ENCODE results near the gene KIF21B. TPM values are rescaled to one million over a fixed set of nuclear protein-coding genes. Genes with fewer than 3 reads are reported as not detected.

Gene KIF21B
- total RNA-seq, 6 experiments from 2014 or later, result 0.75 to 4.4 (median 1.4) TPM

DNA sequence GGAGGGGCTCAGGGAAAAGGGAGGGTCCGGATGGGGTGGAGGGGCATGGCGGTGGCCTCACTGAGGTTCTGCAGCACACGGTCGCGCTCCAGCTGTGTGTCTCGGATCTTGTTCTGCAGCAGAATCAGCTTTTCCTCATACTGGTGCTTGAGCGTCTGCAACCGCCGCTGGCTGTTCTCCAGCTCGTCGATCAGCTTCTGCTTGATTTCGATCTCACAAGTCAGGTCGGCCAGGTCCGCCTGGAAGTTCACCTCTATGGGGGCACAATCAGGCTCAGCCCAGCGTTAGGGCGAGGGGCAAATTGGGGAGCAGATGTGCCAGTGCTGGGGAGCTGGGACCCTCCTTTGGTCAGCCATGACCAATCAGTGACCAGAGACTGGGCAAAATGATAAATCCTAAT, 25.2 kb downstream of the KIF21B start:
- intact Hi-C loops (cut with DNase I), result no loop called here
- Histone ChIP-seq H3K9me3 (no peaks in the 10 kb centered on the region), H3K27ac (no peak overlapping the region), H3K4me3 (no peak overlapping the region), H3K27me3 (no peaks in the 10 kb centered on the region), H3K36me3 (peaks cover 0 to 2% (median 0%) of the 10 kb centered on the region in 4 donors), H3K4me1 (no peaks in the 10 kb centered on the region)
- WGBS (ENCODE audit: insufficient coverage, low coverage, low lambda C conversion rate, missing lambda C conversion rate), result 93% methylated on average over 3 of the region's 16 CpGs
- no peak for TF ChIP-seq POLR2A (IDR thresholded peaks at IDR 0.05)
- TF ChIP-seq, protein P1, sequence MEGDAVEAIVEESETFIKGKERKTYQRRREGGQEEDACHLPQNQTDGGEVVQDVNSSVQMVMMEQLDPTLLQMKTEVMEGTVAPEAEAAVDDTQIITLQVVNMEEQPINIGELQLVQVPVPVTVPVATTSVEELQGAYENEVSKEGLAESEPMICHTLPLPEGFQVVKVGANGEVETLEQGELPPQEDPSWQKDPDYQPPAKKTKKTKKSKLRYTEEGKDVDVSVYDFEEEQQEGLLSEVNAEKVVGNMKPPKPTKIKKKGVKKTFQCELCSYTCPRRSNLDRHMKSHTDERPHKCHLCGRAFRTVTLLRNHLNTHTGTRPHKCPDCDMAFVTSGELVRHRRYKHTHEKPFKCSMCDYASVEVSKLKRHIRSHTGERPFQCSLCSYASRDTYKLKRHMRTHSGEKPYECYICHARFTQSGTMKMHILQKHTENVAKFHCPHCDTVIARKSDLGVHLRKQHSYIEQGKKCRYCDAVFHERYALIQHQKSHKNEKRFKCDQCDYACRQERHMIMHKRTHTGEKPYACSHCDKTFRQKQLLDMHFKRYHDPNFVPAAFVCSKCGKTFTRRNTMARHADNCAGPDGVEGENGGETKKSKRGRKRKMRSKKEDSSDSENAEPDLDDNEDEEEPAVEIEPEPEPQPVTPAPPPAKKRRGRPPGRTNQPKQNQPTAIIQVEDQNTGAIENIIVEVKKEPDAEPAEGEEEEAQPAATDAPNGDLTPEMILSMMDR (IDR thresholded peaks at IDR 0.05), result no peak
- DNase-seq (no peak), ATAC-seq (no peak)

DNA sequence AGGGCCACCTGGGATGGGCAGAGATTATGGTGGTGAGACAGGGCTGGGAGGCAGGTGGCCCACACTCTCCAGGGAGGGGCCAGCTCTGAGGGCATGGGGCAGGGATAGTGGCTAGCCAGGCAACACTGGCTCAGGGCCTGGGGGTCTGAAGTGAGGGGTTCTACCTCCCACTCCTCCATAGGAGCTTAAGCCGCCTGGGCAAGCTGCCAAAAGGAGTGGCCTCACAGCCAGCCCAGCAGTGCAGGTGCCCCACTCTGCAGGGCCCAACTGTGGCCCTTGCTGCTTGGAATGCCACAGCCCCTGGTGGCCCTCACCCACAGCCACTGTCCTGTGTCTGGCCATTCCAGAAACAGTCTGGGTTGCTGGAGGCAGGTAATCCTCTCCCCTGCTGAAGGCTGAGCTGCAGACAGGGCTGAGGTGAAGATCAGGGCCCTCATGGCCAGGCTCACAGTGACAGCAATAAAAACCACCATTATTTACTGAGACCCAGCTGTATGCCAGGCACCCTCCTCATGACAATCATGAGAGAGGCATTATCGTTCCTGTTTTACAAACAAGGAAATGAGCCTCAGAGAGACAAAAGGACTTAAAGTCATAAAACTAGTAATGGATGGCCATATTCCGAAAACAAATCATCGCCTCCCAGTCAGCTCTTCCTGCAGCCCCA, 31.0 kb downstream of the KIF21B start:
- no peak for DNase-seq
- Histone ChIP-seq H3K27ac (no peak overlapping the region), H3K9me3 (no peaks in the 10 kb centered on the region), H3K4me3 (no peak overlapping the region), H3K36me3 (peaks cover 0 to 5% (median 1%) of the 10 kb centered on the region in 4 donors), H3K4me1 (no peaks in the 10 kb centered on the region), H3K27me3 (no peaks in the 10 kb centered on the region)
- TF ChIP-seq, protein P1 (IDR thresholded peaks at IDR 0.05), result no peak
- TF ChIP-seq POLR2A (IDR thresholded peaks at IDR 0.05), result no peak
- intact Hi-C loops (cut with DNase I), result no loop called here
- 79% methylated on average over 3 of the region's 4 CpGs for WGBS (ENCODE audit: insufficient coverage, low coverage, low lambda C conversion rate, missing lambda C conversion rate)
- no peak for ATAC-seq

- Histone ChIP-seq H3K36me3 (peaks cover 0 to 5% (median 1%) of the 10 kb centered on the region in 4 donors), H3K27me3 (no peaks in the 10 kb centered on the region), H3K4me1 (no peaks in the 10 kb centered on the region), H3K4me3 (no peak overlapping the region), H3K27ac (no peak overlapping the region), H3K9me3 (no peaks in the 10 kb centered on the region)
- intact Hi-C loops (cut with DNase I), result no loop called here
- ATAC-seq (no peak), DNase-seq (no peak)
- WGBS (ENCODE audit: insufficient coverage, low coverage, low lambda C conversion rate, missing lambda C conversion rate), result 75% methylated on average over 2 of the region's 10 CpGs
- no peak for TF ChIP-seq POLR2A (IDR thresholded peaks at IDR 0.05)
- TF ChIP-seq, protein P1 (IDR thresholded peaks at IDR 0.05), result no peak
Observed at GRCh38 chr1:200991097-200991614, 32.4 kb downstream of the KIF21B start.

DNA sequence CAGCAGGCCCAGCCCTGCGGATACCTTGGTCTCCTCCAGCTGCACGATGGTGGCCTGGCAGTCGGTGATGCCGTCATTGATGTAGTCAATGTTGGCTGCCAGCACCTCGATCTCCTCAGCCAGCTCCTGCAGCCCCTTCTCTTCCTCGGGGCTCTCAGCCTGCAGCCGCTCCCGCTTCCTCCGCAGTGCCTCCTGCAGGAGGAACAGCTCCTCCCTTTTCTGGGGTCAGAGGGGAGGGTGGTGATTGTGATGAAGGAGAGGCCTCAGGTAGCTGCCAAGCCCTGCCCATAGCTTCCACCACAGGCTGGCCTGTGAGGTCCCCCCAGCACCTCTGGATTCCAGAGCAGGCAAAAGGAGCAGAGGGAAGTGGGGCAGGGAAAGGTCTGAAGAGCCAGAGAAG, 33.4 kb downstream of the KIF21B start:
- Histone ChIP-seq H3K27me3 (no peaks in the 10 kb centered on the region), H3K4me3 (no peak overlapping the region), H3K36me3 (peaks cover 0 to 5% (median 1%) of the 10 kb centered on the region in 4 donors), H3K4me1 (no peaks in the 10 kb centered on the region), H3K27ac (no peak overlapping the region), H3K9me3 (no peaks in the 10 kb centered on the region)
- TF ChIP-seq, protein P1 (IDR thresholded peaks at IDR 0.05), result no peak
- TF ChIP-seq POLR2A (IDR thresholded peaks at IDR 0.05), result no peak
- DNase-seq (no peak), ATAC-seq (no peak)
- intact Hi-C loops (cut with DNase I), result no loop called here
- WGBS (ENCODE audit: insufficient coverage, low coverage, low lambda C conversion rate, missing lambda C conversion rate), result no CpG with 5 or more reads among the region's 9 CpGs

Data from right lobe of liver (tissue), 6 donors.